ENCODE data around the gene RAB6B.

- TF ChIP-seq CTCF (IDR thresholded peaks at IDR 0.05) (no peak), POLR2A (IDR thresholded peaks at IDR 0.05; ENCODE audit: low read length) (no peak), MAFK (IDR thresholded peaks at IDR 0.05; ENCODE audit: partially characterized antibody) (no peak), JUNB (IDR thresholded peaks at IDR 0.05) (no peak), TP53 (CRISPR knock-in tag; IDR thresholded peaks at IDR 0.05) (no peak), USF2 (IDR thresholded peaks at IDR 0.05) (no peak), MYC (IDR thresholded peaks at IDR 0.05; ENCODE audit: borderline replicate concordance, low read length) (no peak), EP300 (IDR thresholded peaks at IDR 0.05) (no peak), NR3C1 (IDR thresholded peaks at IDR 0.05) (no peak), CHD2 (IDR thresholded peaks at IDR 0.05; ENCODE audit: low read length, partially characterized antibody) (no peak), REST (IDR thresholded peaks at IDR 0.05) (no peak), RNF2 (IDR thresholded peaks at IDR 0.05; ENCODE audit: borderline replicate concordance, low read depth) (no peak), CHD4 (IDR thresholded peaks at IDR 0.05; ENCODE audit: borderline replicate concordance) (no peak)
Observed at GRCh38 chr3:133935843-133936769, 40.4 kb upstream of the RAB6B start.
